Astrocyte of the cerebellum (primary cell): ENCODE results near the gene CD34.

Experiments
- DNase-seq: peaks from one replicate; pipeline ENCODE4 v3.0.0-alpha.2; 2011; ENCODE audit warnings: low read depth
- H3K4me3 ChIP-seq: 2 replicates; pipeline ENCODE4 v1.5.1; 2011; ENCODE audit warnings: mild to moderate bottlenecking, low read depth, low read length, moderate library complexity
- CTCF ChIP-seq: IDR thresholded peaks from 2 replicates; pipeline ENCODE4 v1.5.1; 2012; ENCODE audit warnings: low read length, low read depth, moderate library complexity, mild to moderate bottlenecking; ENCODE audit errors: missing control alignments
- in situ Hi-C: cut with HindIII; loops from 2 replicates; pipeline ENCODE4 v1.10.0; 2017; ENCODE audit warnings: low sequenced_read_pairs

CD34 gene

GRCh38 chr1:207853372-207853757 is 57.6 kb downstream of the CD34 start:
- in situ Hi-C loops = no loop called here
- TF ChIP-seq CTCF = no peak

GRCh38 chr1:207852576-207853371 is 58.2 kb downstream of the CD34 start:
- in situ Hi-C loops = no loop called here
- DNase-seq = no peak

More at GRCh38 chr1:207853372-207853757, 57.6 kb downstream of the CD34 start:
- H3K4me3 ChIP-seq = no peak overlapping the region
- no peak for DNase-seq

GRCh38 chr1:207851696-207852095 is 59.2 kb downstream of the CD34 start:
- TF ChIP-seq CTCF = no peak
- H3K4me3 ChIP-seq = no peak overlapping the region
- in situ Hi-C loops = no loop called here
- DNase-seq = no peak

More at GRCh38 chr1:207852576-207853371, 58.2 kb downstream of the CD34 start:
- no peak for TF ChIP-seq CTCF
- H3K4me3 ChIP-seq = no peak overlapping the region

GRCh38 chr1:207850621-207851407 is 60.1 kb downstream of the CD34 start:
- no peak overlapping the region for H3K4me3 ChIP-seq
- no peak for DNase-seq
- in situ Hi-C loops = no loop called here
- no peak for TF ChIP-seq CTCF

GRCh38 chr1:207849646-207850045 is 61.3 kb downstream of the CD34 start:
- no peak overlapping the region for H3K4me3 ChIP-seq
- DNase-seq = no peak
- in situ Hi-C loops = no loop called here
- no peak for TF ChIP-seq CTCF

- DNase-seq = no peak
- no peak for TF ChIP-seq CTCF
- in situ Hi-C loops = no loop called here
- H3K4me3 ChIP-seq = no peak overlapping the region
Observed at GRCh38 chr1:207849016-207849415, 61.9 kb downstream of the CD34 start.
